ENCODE data around the gene CFAP20DC.
"Not testable (repeated sequence)": the region's sequence is repeated elsewhere in the genome, so short reads cannot be mapped to it uniquely, and the experiment has no call there.

CFAP20DC gene

DNA sequence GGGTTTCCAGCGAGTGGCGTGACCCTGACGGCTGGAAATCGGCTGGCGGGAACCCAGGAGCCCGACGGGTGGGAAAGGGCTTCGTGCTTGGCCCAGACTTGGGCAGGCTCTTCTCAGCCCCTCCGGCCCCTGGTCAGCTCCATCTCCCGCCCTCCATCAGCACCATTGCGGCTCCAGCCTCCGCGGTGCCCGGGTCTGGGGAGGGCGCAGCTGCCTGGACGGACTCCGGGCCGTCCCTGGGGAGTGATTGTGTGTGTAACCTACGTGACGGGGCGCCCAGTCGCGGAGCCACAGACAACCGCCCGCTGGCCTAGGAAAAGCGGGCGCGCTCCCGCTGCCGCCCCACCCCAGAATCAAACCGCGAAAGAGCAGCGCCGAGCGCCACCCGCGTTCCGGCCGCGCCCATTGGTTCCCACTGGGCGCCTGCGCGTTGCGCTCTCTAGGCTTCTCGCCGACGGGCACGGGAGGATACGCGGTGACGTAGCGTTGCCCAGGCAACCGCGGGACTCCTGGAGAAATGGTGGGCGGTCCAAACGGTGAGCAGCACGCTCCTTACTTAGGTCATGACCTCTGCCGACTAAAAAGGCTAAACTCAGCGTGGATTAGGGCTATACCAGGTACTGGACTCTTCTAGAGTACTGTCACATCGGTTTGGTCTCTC lies at the start of gene CFAP20DC:
Gene CFAP20DC (minus strand): TSS at position 355 of the 661 bp plus-strand sequence. CDS start 394 bp downstream, outside the sequence.
- DNase-seq: peak; percentile 90

DNA sequence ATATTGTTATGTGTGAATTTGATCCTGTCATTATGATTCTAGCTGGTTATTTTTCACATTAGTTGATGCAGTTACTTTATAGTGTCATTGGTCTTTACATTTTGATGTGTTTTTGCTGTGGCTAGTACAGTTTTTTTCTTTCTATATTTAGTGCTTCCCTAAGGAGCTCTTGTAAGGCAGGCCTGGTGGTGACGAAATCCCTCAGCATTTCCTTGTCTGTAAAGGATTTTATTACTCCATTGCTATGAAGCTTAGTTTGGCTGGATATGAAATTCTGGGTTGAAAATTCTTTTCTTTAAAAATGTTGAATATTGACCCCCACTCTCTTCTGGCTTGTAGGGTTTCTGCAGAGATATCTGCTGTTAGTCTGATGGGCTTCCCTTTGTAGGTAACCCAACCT lies 48.7 kb upstream of the CFAP20DC start:
- DNase-seq: not testable (repeated sequence)

DNA sequence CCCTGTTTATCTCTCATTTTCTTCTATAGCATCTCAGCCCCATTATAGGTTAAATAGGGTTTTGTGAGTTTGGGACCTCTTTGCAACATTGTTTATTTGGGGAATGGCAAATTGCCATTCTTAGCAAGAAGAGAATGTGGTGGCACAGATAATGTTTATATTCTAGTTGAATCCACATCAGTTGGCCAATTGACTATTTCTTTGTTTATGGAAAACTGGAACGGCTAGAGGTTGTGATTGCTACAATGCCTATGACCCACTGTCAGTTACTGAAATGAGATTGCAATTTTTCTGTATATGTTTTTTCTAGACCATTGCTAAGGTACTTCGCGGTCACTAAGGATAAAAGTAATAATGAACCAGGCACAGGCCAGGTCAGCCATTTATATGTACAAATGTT lies 44.6 kb upstream of the CFAP20DC start:
- DNase-seq: no peak

DNA sequence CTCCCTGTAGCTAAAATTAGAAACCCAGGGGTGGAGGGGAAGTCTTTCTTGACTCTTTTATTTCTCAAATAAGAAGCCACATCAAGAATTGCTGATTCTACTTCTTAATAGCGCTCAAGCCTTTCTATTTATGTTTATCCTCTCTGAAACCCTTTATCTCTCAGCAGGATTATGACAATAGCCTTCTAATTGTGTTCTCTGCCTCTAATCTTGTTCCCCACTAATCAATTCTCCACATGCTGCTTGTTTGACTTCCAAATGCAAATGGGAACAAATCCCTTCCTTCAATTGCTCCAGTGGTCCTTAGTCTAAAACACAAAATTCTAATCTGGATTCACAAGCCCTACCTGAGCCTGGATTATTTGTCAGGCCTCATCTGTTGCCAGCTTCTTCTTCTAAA lies 43.7 kb upstream of the CFAP20DC start:
- DNase-seq: no peak

DNA sequence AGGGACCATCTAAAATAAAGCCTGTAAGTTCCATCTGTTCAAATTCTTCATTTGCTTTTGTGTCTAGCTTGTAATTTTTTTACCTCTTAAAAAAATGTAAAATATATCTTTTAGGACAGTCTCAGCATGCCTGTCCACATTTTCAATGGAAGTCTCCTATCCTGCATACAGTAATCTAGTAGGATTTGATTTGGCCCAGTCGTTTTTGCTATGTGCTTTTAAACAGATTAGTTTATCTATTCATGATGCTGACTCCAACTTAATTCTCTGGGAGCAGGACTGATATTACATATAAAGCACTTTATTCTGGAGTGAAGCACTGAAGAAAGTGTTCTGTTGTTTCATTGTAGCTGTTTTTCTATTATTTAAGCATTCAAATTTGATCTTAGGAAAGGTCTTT lies 38.9 kb upstream of the CFAP20DC start:
- DNase-seq: no peak

DNA sequence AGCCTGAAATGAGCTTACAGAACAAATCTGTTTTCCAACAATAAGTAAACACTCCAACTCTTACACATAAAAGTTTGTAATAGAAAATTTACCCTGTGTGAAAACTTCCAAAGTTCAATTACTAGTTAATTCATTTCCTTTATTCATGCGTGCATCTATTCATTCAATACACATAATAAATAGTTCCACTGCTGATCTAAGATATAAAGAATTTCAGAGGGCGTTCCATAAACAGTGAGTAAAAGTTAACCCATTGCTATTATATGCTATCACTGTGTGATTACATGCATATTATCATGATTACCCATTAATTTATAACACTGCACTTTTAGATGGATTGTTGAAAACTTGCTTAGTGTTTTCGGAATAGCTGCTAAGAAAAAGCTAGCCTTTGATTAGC lies 36.2 kb upstream of the CFAP20DC start:
- no peak for DNase-seq

DNA sequence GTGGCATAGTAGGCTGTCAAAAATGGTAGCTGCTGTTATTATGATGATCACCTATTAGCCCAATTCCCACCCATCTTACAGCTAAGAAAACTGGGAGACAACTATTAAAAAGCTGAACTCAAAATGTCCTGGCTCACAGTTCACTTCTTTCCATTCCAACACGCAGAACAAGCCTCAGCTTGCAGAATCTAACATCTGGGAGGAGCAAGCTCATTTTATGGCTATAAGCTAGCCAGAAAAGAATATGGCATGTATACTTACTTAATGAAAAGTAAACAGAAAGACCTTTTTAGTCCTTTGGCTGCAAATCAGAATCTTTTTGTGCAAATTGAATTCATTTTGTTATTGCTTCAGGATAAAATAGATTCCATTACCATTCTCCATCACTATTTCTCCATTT lies 34.8 kb upstream of the CFAP20DC start:
- no peak for DNase-seq

DNA sequence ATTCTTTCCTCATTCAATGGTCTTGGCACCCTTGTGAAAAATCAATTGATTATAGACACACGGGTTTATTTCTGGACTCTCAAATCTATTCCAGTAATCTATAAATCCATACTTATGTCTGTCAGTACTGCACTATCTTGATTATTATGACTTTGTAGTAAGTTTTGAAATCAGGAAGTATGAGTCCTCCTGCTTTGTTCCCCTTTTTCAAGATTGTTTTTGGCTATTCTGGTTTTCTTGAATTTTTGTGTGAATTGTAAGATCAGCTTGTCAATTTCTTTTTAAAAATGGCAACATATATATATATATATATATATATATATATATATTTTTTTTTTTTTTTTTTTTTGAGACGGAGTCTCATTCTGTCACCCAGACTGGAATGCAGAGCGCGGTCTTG lies 32.3 kb upstream of the CFAP20DC start:
- DNase-seq: no peak

DNA sequence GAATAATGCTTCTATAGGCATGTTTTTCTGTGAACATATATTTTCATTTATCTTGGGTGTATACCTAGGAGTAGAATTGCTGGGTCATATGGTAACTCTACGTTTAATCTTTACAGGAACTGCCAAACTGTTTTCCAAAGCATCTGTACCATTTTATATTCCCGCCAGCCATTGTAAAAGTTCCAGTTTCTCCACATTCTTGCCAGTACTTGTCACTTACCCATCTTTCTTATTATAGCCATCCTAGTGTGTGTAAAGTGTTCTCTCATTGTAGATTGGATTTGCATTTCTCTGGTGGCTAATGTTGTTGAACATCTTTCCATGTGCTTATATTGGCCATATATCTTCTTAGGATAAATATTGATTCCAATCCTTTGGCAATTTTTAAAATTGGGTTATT lies 31.2 kb upstream of the CFAP20DC start:
- no peak for DNase-seq

DNA sequence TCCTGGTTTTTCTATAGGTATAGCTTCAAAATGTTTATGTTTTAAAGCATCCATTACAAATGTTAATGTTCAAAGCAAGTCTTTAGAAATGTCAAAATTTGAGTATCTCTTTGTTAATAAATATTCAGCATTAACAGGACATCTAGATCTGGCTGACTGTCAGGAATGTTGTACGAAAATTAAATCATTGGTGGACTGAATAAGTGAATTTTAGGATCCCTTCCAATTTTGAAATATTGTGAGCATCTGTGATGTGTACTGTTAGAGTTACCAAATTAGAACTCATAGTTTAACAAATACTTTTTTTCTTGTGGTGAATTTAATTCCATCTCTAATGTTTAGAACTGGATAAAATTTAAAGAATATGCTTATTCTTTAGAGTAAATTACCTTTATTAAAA lies 30.1 kb upstream of the CFAP20DC start:
- DNase-seq: no peak

DNA sequence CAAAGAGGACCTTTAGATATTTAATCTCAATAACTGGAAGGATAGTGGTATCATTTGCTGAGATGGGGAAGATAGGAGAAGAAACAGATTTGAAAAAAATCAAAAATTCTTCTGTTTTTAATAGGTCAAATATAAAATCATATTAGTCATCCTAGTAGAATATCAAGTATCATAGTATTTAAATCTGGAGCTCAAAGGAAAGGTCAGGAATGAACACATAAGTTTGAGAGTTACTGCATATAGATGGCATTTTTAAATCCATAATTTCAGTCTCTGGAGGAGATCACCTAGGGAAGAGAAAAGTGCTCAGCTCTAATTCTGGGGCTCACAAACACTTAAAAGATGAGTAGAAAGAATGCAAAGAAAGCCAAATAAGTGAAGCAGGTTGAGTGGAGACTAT lies 24.9 kb upstream of the CFAP20DC start:
- no peak for DNase-seq

DNA sequence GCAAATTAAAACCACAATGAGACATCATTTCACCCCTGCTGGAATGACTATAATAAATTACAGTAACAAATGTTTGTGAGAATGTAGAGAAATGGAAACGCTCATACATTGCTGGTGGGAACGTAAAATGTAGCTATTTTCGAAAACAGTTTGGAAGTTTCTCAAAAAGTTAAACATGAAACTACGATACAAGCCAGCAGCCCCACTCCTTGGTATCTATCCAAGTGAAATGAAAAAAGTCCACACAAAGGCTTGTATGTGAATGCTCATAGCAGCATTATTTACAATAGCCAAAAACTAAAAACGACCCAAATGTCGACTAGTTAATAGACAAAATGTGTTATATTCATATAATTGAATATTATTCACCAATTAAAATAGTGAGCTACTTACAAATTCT lies 22.9 kb upstream of the CFAP20DC start:
- DNase-seq: no peak

DNA sequence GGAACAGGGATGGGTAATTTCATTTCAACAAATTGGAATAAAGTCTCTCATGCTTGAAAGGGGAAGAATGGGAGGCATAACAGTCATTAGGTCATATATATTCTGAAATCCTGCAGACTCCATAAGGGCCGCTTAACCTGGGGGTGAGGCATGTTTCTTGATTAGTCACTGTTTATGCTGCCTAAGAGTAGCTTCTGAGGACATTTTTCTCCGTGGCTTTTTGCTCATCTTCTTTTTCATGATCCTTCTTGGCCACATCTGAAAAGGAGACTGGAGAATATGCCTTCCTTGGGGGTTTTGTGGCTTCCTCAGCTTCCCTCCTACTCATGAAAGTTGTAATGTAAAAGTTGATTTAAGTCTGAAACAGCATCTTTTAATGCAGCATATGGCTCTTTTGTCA lies 20.0 kb upstream of the CFAP20DC start:
- no peak for DNase-seq

DNA sequence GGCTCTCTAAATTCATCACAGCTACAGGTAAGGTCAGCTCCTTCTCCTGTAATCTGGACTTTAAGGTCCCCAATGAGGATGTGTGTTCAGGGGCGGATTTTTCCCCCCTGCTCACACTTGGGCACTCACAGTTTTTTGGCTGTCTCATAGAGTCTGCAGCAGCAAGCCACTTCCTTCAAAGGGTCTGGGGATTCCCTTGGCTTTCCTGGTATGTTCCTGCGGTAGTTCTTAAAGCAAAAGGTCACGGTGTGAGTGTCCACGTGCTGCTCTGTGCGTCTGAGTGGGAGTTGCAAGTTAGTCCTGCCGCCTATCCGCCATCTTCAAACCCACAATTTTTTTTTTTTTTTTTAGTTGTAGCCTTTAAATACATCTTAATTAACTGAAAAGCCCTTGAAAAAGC lies 15.4 kb upstream of the CFAP20DC start:
- DNase-seq: no peak

DNA sequence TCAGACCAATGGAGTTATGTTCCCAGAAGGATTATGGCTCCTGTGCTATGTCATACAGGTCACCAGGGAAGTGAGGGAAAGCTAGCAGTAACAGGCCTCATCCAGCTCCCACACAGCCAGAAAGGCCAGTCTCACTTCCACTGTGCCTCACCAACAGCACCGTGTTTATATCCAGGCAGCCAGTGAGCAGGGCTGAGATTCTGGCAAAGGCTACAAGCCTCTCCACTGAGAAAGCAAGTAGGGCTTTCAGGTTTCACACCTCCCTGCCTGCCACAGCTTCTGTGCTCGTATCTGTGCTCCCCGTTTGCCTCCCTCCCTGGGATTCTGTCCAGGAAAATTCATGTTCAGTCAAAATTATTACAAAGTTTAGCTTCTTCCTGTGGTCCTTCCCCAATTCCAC lies 14.9 kb upstream of the CFAP20DC start:
- DNase-seq: no peak

DNA sequence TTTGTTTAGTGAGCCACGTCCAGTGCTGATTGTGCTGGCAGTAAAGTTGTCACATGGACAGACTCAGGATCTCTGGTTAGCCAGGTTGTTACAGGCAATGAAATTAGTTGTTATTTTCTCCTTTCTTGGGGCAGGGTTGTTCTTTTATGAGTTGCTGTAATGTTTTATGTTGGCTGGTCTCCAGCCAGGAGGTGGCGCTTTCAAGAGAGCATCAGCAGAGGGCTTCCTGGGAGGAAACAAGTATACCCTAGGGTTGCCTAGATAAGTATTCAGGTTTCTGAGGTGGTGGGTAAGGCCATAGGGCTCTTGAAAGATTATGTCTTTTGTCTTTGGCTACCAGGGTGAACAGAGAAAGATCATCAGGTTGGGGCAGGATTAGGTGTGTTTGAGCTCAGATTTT lies 14.5 kb upstream of the CFAP20DC start:
- no peak for DNase-seq

DNA sequence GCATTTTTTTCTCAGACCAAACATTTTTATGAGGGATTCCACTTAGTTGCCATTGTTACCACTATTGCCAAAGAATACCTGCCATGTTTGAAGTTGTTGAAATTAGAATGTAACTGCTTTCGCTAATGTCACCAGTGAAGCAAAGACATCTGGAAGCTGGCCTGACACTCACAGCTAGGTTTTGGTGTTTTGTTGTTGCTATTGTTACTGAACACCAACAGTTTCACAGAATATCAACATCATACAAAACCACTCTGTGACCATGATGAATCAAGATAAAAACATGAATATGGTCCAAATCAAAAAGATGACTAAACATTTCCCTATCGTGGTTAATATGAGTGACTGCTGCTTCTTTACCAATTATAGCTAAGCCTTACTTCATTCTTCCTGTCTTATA lies 6.9 kb upstream of the CFAP20DC start:
- DNase-seq: no peak

DNA sequence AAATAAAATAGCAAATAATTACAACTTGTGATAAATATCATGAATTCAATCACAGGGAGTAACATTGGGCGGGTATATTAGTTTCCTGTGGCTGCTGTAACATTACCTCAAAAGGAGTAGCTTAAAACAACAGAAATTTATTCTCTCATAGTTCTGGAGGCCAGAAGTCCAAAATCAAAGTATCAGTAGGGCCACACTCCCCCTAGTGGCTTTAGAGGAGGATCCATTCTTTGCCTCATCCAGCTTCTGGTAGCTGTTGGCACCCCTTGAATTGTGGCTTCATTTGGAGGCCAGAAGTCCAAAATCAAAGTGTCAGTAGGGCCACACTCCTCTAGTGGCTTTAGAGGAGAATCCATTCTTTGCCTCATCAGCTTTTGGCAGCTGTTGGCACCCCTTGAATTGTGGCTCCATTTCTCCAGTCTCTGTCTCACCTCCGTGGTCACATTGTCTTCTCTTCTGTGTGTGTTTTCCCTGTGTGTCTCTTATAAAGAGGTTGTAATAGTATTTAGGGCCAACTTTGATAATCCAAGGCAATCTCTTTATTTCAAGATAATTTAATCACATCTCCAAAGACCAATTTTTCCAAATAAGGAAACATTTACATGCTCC lies 3.1 kb upstream of the CFAP20DC start:
- DNase-seq: no peak

DNA sequence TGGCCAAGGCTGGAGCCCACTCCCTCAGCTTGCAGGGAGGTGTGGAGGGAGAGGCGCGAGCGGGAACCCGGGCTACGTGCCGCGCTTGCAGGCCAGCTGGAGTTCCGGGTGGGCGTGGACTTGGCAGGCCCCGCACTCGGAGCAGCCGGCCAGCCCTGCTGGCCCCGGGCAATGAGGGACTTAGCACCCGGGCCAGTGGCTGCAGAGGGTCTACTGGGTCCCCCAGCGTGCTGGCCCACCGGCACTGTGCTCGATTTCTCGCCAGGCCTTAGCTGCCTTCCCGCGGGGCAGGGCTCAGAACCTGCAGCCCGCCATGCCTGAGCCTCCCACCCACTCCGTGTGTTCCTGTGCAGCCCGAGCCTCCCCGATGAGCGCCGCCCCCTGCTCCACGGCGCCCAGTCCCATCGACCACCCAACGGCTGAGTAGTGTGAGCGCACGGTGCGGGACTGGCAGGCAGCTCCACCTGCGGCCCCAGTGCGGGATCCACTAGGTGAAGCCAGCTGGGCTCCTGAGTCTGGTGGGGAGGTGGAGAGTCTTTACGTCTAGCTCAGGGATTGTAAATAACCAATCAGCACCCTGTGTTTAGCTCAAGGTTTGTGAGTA lies 1.1 kb upstream of the CFAP20DC start:
- not testable (repeated sequence) for DNase-seq

DNA sequence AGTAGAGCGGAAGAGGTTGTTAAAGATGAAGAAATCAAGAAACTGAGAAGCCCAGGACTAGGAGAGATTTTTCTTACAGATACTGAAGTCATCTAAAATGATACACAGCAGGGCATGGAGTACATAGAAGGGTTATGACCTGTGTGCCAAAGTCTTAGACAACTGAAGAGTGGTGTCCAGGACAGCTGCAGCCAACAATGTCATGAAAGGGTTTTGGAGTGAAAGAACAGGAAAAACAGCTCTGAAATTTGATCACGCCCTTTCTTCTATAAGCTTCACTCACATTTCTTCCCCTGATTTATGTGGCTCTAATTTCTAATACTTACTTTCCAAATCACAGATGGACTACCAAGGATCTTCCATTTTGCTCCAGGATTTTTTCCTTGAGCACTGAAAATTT lies 3.0 kb downstream of the CFAP20DC start:
- DNase-seq: no peak

DNA sequence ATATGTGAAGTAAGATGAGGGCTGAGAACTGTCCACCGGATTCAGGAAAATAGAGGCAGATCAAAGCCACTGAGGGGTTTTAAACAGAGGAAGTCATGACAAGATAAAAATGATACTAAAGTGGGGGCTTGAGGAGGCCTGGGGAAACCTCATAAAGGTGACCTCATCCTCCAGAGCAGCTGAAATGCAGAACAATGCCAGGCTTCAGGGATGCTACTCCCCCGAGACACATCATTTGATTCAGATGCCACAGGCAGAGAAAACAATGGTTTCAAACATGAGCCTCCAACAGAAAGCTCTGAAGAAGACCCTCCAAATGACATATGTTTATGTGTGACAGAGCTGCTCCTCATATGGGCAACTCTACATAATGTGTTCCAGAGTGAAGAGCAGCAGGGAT lies 6.4 kb downstream of the CFAP20DC start:
- no peak for DNase-seq

DNA sequence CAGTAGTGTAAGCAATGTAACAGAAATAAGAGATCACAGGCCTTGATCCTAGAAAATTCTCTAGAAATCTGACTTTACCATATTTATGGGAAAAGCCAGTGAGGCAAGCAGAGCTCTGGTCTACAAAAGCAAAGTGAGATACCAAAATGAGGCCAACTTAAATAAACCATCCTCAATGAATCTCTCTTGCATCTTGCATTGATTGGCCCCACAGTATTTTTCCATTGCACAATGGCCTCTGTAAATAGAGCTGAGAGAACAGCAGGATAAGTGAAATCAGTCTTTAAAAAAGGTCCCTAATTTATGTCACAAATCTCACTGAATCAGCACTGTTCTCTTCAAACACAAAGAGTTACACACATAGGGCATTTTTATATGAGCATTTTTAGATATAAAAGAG lies 8.9 kb downstream of the CFAP20DC start:
- no peak for DNase-seq

DNA sequence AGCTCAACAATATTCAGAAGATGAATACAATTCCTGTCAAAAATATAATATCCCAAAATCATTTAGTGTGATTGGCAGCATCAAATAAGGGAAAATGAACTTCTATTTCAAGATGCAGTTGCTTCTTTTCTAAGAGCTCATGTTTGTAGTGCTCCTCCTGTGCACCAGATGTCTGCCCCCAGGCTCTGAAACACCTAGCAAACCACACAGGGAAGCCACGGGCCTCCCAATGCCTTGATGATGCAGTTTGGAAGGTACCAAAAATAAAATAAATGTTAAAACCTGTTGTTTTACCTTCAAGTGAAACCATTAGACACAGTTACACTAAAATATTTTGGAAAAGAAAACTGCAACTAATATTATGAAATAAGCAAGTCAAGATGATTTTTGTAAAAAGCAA lies 22.2 kb downstream of the CFAP20DC start:
- no peak for DNase-seq

DNA sequence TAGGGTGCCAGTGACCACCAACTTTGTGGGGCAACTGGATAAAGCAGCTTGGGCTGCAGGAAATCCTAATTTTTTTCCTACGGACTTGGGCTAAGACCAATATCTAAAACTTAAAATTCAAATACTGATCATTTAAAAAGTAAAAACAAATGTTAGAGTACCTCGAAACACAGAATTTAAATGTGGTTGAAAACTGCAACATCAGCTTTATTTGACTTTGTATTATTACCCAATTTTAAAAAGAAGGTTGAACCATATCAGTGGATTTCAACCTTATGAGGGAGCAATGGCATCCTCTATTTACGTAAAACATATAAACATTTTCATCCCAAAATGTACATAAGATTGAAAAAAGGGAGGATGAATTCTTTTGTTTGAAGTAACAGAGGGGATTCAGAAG lies 26.2 kb downstream of the CFAP20DC start:
- no peak for DNase-seq

DNA sequence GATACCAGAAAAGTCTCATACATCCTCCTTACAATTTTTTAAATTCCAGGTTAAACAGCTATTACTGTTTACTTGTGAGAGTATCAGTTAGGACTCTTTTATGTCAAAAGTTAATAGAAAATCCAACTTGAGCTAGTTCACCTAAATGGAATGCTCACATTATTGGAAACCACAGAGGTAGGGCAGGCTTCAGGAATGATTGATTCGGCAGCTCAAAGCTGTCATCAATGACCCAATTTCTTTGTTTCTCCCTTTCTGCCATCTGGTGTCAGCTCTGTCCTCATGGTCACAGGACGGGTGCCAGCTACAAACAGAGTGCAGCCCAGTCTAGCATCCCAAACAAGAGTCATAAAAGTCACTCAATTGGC lies 32.2 kb downstream of the CFAP20DC start:
- DNase-seq: no peak
